CD14-positive monocyte (primary cell): ENCODE data around the gene ANGPTL2. TPM values are rescaled to one million over a fixed set of nuclear protein-coding genes. Genes with fewer than 3 reads are reported as not detected.
A peak's percentile ranks its signal among the peaks of the same experiment; 100 is the strongest.

Source experiments
- DNase-seq, 3 donors: peaks; one replicate each; pipeline ENCODE4 v3.0.0-alpha.2; 2011 to 2022
- H2AFZ ChIP-seq: 2 replicates; pipeline ENCODE4 v1.6.0; 2012; ENCODE audit warnings: mild to moderate bottlenecking, low read depth, low read length, inconsistent platforms; ENCODE audit not compliant: insufficient read depth, poor library complexity, severe bottlenecking
- H3K27ac ChIP-seq, 2 donors: 1 replicate in 1 of 2; 2 replicates in 1 of 2; pipeline ENCODE4 v1.5.1; 2012 to 2013; ENCODE audit warnings: low read length in 2 of 2, control low read depth in 1 of 2, inconsistent platforms in 1 of 2, low read depth in 1 of 2, mild to moderate bottlenecking in 1 of 2
- H3K27me3 ChIP-seq, 2 donors: one replicate each; pipeline versions ENCODE4 v1.6.0 to v1.6.1; 2011 to 2013; ENCODE audit warnings: low read length in 2 of 2; ENCODE audit not compliant: control insufficient read depth in 2 of 2, insufficient read depth in 2 of 2
- H3K36me3 ChIP-seq, 2 donors: replicated peaks in 1 of 2; 1 replicate in 1 of 2; 2 replicates in 1 of 2; pipeline versions ENCODE4 v1.5.1 to v1.6.1; 2012 to 2013; ENCODE audit warnings: low read length in 2 of 2, control low read depth in 1 of 2, inconsistent platforms in 1 of 2, mild to moderate bottlenecking in 1 of 2; ENCODE audit not compliant: insufficient read depth in 2 of 2, control insufficient read depth in 1 of 2
- H3K4me1 ChIP-seq, 2 donors: 1 replicate in 1 of 2; 2 replicates in 1 of 2; pipeline versions ENCODE4 v1.5.1 to v1.6.1; 2012 to 2013; ENCODE audit warnings: low read length in 2 of 2, control low read depth in 1 of 2, inconsistent platforms in 1 of 2, mild to moderate bottlenecking in 1 of 2, moderate library complexity in 1 of 2; ENCODE audit not compliant: insufficient read depth in 2 of 2, control insufficient read depth in 1 of 2
- H3K4me2 ChIP-seq: replicated peaks from 2 replicates; pipeline ENCODE3; 2012; ENCODE audit warnings: low read length, moderate library complexity, mild to moderate bottlenecking; ENCODE audit not compliant: poor library complexity, severe bottlenecking; ENCODE audit errors: extremely low read depth
- H3K4me3 ChIP-seq, 3 experiments: fragments of 200-600 bp in 1 of 3; sonication (generic) in 1 of 3; replicated peaks in 1 of 3; 1 replicate in 2 of 3; 2 replicates in 1 of 3; pipeline ENCODE4 v1.5.1; 2011 to 2013; ENCODE audit warnings: low read length in 3 of 3, mild to moderate bottlenecking in 3 of 3, control low read depth in 2 of 3, low read depth in 2 of 3, inconsistent platforms in 1 of 3, moderate library complexity in 1 of 3
- H3K79me2 ChIP-seq: 2 replicates; pipeline ENCODE4 v1.6.0; 2012; ENCODE audit warnings: mild to moderate bottlenecking, control low read depth, inconsistent platforms, low read length, moderate library complexity; ENCODE audit not compliant: insufficient read depth
- H3K9ac ChIP-seq: 2 replicates; pipeline ENCODE4 v1.6.0; 2017; ENCODE audit warnings: low read length, mild to moderate bottlenecking; ENCODE audit not compliant: insufficient read depth, poor library complexity, severe bottlenecking
- H3K9me3 ChIP-seq, 2 donors: replicated peaks in 1 of 2; 1 replicate in 1 of 2; 2 replicates in 1 of 2; pipeline versions ENCODE4 v1.5.1 to v1.6.1; 2012 to 2013; ENCODE audit warnings: low read length in 2 of 2, control low read depth in 1 of 2; ENCODE audit not compliant: control insufficient read depth in 1 of 2, insufficient read depth in 1 of 2
- H4K20me1 ChIP-seq: 2 replicates; pipeline ENCODE4 v1.6.0; 2012; ENCODE audit warnings: mild to moderate bottlenecking, low read length, control low read depth, moderate library complexity; ENCODE audit not compliant: insufficient read depth
- H3K27ac Mint-ChIP-seq, 7 donors: one replicate each; pipeline ENCODE4 v1.8.0; 2020; ENCODE audit warnings: mild to moderate bottlenecking in 7 of 7, mixed read lengths in 7 of 7, moderate library complexity in 6 of 7, inconsistent platforms in 2 of 7
- H3K27me3 Mint-ChIP-seq, 3 donors: one replicate each; pipeline ENCODE4 v1.8.0; 2021 to 2022; ENCODE audit warnings: low read depth in 3 of 3, mild to moderate bottlenecking in 3 of 3, mixed read lengths in 3 of 3, moderate library complexity in 3 of 3, inconsistent platforms in 1 of 3
- H3K36me3 Mint-ChIP-seq, 2 donors: one replicate each; pipeline ENCODE4 v1.8.0; 2020; ENCODE audit warnings: mixed read lengths in 2 of 2, inconsistent platforms in 1 of 2, mild to moderate bottlenecking in 1 of 2
- H3K4me1 Mint-ChIP-seq: one replicate; pipeline ENCODE4 v1.8.0; 2020; ENCODE audit warnings: mild to moderate bottlenecking, mixed read lengths
- H3K4me3 Mint-ChIP-seq, 2 donors: one replicate each; pipeline ENCODE4 v1.8.0; 2020; ENCODE audit warnings: mild to moderate bottlenecking in 2 of 2, mixed read lengths in 2 of 2, moderate library complexity in 1 of 2
- H3K9me3 Mint-ChIP-seq, 7 donors: one replicate each; pipeline ENCODE4 v1.8.0; 2020 to 2022; ENCODE audit warnings: mixed read lengths in 7 of 7, mild to moderate bottlenecking in 6 of 7, moderate library complexity in 6 of 7, inconsistent platforms in 2 of 7
- WGBS: methylation state at CpG from one replicate; pipeline ENCODE4 v1.1.5; 2013; ENCODE audit warnings: missing lambda C conversion rate; ENCODE audit not compliant: insufficient coverage; 5-methylcytosine and 5-hydroxymethylcytosine counted together
- intact Hi-C, 2 donors: fragments of 100-400 bp; cut with micrococcal nuclease; formaldehyde crosslinking; loops; one replicate each; pipeline versions ENCODE4 v1.15.0 to v1.15.1; 2023
- polyA plus RNA-seq, 3 donors: library from polyadenylated mRNA; depleted of rRNA in 1 of 3; unstranded in 2 of 3; stranded (reverse) in 1 of 3; fragments of 300-500 nt in 2 of 3; fragments of >200 nt in 1 of 3; fragmentation: Illumina TruSeq in 2 of 3; gene quantifications; 1 replicate in 2 of 3; 2 replicates in 1 of 3; pipeline ENCODE4 v1.2.3, GENCODE V29; 2012 to 2021
- TF ChIP-seq, protein P1 (sequence below): fragments of 200-600 bp; IDR thresholded peaks from one replicate; pipeline ENCODE4 v1.8.0; 2022; ENCODE audit warnings: antibody characterized with exemption, mild to moderate bottlenecking

Gene ANGPTL2
- polyA plus RNA-seq, 3 donors, result not detected

DNA sequence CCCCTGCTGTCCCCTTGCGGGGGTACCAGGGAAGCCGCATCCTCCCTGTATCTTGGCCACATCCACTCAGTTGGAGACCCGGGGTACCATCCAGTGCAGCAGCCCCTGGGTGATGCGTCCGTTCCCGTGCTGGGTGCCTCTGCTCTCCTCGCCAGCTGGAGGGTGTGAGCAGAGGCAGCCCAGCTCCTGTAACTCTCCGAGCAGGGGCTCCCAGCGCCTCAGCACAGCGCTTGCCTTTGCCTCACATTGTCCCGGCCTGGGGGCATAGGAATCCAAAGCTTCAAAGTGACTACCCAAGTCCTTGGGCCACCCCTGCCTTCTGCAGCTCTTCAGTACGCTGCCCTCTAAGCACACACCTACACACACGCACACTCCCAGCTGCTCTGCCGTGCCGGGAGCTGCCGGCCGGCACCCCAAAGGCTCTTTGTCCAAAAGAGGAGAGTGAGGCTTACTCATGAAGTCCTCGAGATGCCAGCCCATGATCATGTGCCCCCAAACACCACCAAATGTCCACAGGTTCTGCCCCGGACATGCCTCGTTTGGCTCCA is 733 bp downstream of the ANGPTL2 start:
- Histone ChIP-seq H3K4me3 (no peak overlapping the region), H3K9ac (no peak overlapping the region), H4K20me1 (no peaks in the 10 kb centered on the region), H3K27me3 (peaks cover 24 to 51% of the 10 kb centered on the region in 2 donors), H3K4me2 (no peak overlapping the region), H3K9me3 (peaks cover 2 to 3% of the 10 kb centered on the region in 2 donors), H3K79me2 (no peaks in the 10 kb centered on the region), H3K36me3 (no peaks in the 10 kb centered on the region), H3K4me1 (peaks cover 0 to 3% of the 10 kb centered on the region in 2 donors), H2AFZ (no peak overlapping the region), H3K27ac (no peak overlapping the region)
- Mint-ChIP-seq H3K4me1 (peaks cover 9% of the 10 kb centered on the region), H3K36me3 (no peaks in the 10 kb centered on the region), H3K27ac (peak overlapping the region in 1 of 7 donors; percentile 70), H3K27me3 (peaks cover 42 to 72% (median 64%) of the 10 kb centered on the region in 3 donors), H3K9me3 (peaks cover 0 to 10% (median 1%) of the 10 kb centered on the region in 7 donors), H3K4me3 (peak overlapping the region in 1 of 2 donors; percentile 73)
- intact Hi-C loops, result no loop called here
- TF ChIP-seq, protein P1, sequence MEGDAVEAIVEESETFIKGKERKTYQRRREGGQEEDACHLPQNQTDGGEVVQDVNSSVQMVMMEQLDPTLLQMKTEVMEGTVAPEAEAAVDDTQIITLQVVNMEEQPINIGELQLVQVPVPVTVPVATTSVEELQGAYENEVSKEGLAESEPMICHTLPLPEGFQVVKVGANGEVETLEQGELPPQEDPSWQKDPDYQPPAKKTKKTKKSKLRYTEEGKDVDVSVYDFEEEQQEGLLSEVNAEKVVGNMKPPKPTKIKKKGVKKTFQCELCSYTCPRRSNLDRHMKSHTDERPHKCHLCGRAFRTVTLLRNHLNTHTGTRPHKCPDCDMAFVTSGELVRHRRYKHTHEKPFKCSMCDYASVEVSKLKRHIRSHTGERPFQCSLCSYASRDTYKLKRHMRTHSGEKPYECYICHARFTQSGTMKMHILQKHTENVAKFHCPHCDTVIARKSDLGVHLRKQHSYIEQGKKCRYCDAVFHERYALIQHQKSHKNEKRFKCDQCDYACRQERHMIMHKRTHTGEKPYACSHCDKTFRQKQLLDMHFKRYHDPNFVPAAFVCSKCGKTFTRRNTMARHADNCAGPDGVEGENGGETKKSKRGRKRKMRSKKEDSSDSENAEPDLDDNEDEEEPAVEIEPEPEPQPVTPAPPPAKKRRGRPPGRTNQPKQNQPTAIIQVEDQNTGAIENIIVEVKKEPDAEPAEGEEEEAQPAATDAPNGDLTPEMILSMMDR, result no peak
- WGBS, result 71% methylated on average over 17 of the region's 20 CpGs
- no peak for DNase-seq

DNA sequence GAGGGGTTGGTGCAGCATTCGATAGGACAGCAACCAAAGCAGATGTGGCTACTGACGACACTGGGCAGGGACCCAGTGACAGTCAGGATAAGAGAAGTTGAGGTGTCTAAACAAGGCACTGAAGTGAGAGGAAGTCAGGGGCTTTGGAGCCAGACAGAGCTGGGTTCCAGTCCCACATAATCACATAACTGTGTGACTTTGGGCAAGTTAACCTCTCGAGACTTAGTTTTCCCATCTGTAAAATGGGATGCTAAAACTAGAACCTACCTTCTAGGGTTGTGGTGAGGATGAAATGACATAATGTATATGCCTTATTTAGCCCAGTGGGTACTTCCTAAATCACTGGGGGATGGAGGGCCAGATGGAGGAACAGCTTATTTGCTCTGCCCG is 3.1 kb downstream of the ANGPTL2 start:
- Mint-ChIP-seq H3K36me3 (no peaks in the 10 kb centered on the region), H3K4me3 (no peak overlapping the region), H3K27ac (peak overlapping the region in 1 of 7 donors; percentile 64), H3K9me3 (peaks cover 0 to 10% (median 0%) of the 10 kb centered on the region in 7 donors), H3K4me1 (peaks cover 5% of the 10 kb centered on the region), H3K27me3 (peaks cover 33 to 58% (median 44%) of the 10 kb centered on the region in 3 donors)
- no peak overlapping the region for H3K4me2 ChIP-seq
- no peak overlapping the region for H3K4me3 ChIP-seq
- DNase-seq, result no peak
- WGBS, result 56% methylated on average over 2 of the region's 4 CpGs
- H2AFZ ChIP-seq, result no peak overlapping the region
- intact Hi-C loops, result no loop called here
- TF ChIP-seq, protein P1, result no peak
- peaks cover 0 to 3% of the 10 kb centered on the region in 2 donors for H3K4me1 ChIP-seq
- no peaks in the 10 kb centered on the region for H3K79me2 ChIP-seq
- peaks cover 24 to 36% of the 10 kb centered on the region in 2 donors for H3K27me3 ChIP-seq
- no peaks in the 10 kb centered on the region for H4K20me1 ChIP-seq
- H3K9ac ChIP-seq, result no peak overlapping the region
- H3K27ac ChIP-seq, result no peak overlapping the region
- peaks cover 2 to 3% of the 10 kb centered on the region in 2 donors for H3K9me3 ChIP-seq
- no peaks in the 10 kb centered on the region for H3K36me3 ChIP-seq
